Measurements from ENCODE around the gene NKRF.

The NKRF gene

GRCh38 chrX:119570351-119570835 lies 35.8 kb downstream of the NKRF start:
- no peak for TF ChIP-seq CTCF (IDR thresholded peaks at IDR 0.05; ENCODE audit: low read depth, low read length, missing control alignments)

GRCh38 chrX:119565107-119565663 lies 41.0 kb downstream of the NKRF start, which contains the start of gene STEEP1:
STEEP1 (minus strand) TSS chrX:119565409; CDS start chrX:119565355, 54 bp downstream.
- H3K4me3 ChIP-seq (replicated peaks; ENCODE audit: low read depth, low read length) = peak within 1 kb of the TSS; percentile 63
- TF ChIP-seq CTCF (IDR thresholded peaks at IDR 0.05; ENCODE audit: low read depth, low read length, missing control alignments) = no peak
- DNase-seq (ENCODE audit: extremely low read depth, low read depth) = peak; percentile 84

More at GRCh38 chrX:119570351-119570835, 35.8 kb downstream of the NKRF start:
- H3K4me3 ChIP-seq (replicated peaks; ENCODE audit: low read depth, low read length) = no peak overlapping the region
- no peak for DNase-seq (ENCODE audit: extremely low read depth, low read depth)

- TF ChIP-seq CTCF (IDR thresholded peaks at IDR 0.05; ENCODE audit: low read depth, low read length, missing control alignments) = no peak
- H3K4me3 ChIP-seq (replicated peaks; ENCODE audit: low read depth, low read length) = no peak overlapping the region
- DNase-seq (ENCODE audit: extremely low read depth, low read depth) = no peak
Observed at GRCh38 chrX:119552508-119552907, 53.7 kb downstream of the NKRF start.

GRCh38 chrX:119549327-119550016 lies 56.8 kb downstream of the NKRF start:
- TF ChIP-seq CTCF (IDR thresholded peaks at IDR 0.05; ENCODE audit: low read depth, low read length, missing control alignments) = no peak
- H3K4me3 ChIP-seq (replicated peaks; ENCODE audit: low read depth, low read length) = no peak overlapping the region
- DNase-seq (ENCODE audit: extremely low read depth, low read depth) = no peak

- peak; percentile 27 for DNase-seq (ENCODE audit: extremely low read depth, low read depth)
- no peak overlapping the region for H3K4me3 ChIP-seq (replicated peaks; ENCODE audit: low read depth, low read length)
- no peak for TF ChIP-seq CTCF (IDR thresholded peaks at IDR 0.05; ENCODE audit: low read depth, low read length, missing control alignments)
Observed at GRCh38 chrX:119541188-119541587, 65.0 kb downstream of the NKRF start.

- no peak for DNase-seq (ENCODE audit: extremely low read depth, low read depth)
- no peak for TF ChIP-seq CTCF (IDR thresholded peaks at IDR 0.05; ENCODE audit: low read depth, low read length, missing control alignments)
- H3K4me3 ChIP-seq (replicated peaks; ENCODE audit: low read depth, low read length) = no peak overlapping the region
Observed at GRCh38 chrX:119539872-119540271, 66.4 kb downstream of the NKRF start.
